SK-N-SH treated with all-trans-retinoic acid at 6 μM for 48 hours (cell line): ENCODE measurements around the gene DDX25.

Source experiments
- ATAC-seq: fragments of 200-7000 bp; cut with Tn5 transposase; 3 replicates; pipeline ENCODE4 v1.9.1; 2020; ENCODE audit warnings: mild to moderate bottlenecking, moderate library complexity
- ARNTL ChIP-seq: fragments of 450-650 bp; formaldehyde crosslinking; IDR thresholded peaks from 2 replicates; pipeline ENCODE4 v1.5.0; 2020; ENCODE audit warnings: low read depth, mild to moderate bottlenecking, moderate library complexity, borderline replicate concordance
- BACH2 ChIP-seq: fragments of 250-450 bp; sonication (Bioruptor Pico); IDR thresholded peaks from 2 replicates; pipeline ENCODE4 v1.9.0; 2021; ENCODE audit warnings: mild to moderate bottlenecking, borderline replicate concordance
- CSDC2 ChIP-seq: fragments of 250-450 bp; sonication (Bioruptor Pico); IDR thresholded peaks from 2 replicates; pipeline ENCODE4 v1.5.0; 2020; ENCODE audit warnings: mild to moderate bottlenecking, moderate library complexity
- ESRRG ChIP-seq: fragments of 250-450 bp; sonication (Bioruptor Pico); IDR thresholded peaks from 2 replicates; pipeline ENCODE4 v1.6.1; 2021; ENCODE audit warnings: mild to moderate bottlenecking
- GLIS3 ChIP-seq: fragments of 250-450 bp; sonication (Bioruptor Pico); IDR thresholded peaks from 2 replicates; pipeline ENCODE4 v1.5.0; 2020; ENCODE audit warnings: mild to moderate bottlenecking, moderate library complexity
- ISL1 ChIP-seq: fragments of 250-450 bp; sonication (Bioruptor Pico); IDR thresholded peaks from 2 replicates; pipeline ENCODE4 v2.1.2; 2022; ENCODE audit warnings: mild to moderate bottlenecking, moderate library complexity
- PPARA ChIP-seq: fragments of 250-450 bp; sonication (Bioruptor Pico); IDR thresholded peaks from 2 replicates; pipeline ENCODE4 v1.5.0; 2020; ENCODE audit warnings: mild to moderate bottlenecking, borderline replicate concordance
- RARB ChIP-seq: fragments of 250-450 bp; sonication (Bioruptor Pico); IDR thresholded peaks from 2 replicates; pipeline ENCODE4 v1.8.0; 2021; ENCODE audit warnings: mild to moderate bottlenecking, moderate library complexity
- SNAI2 ChIP-seq: fragments of 250-450 bp; sonication (Bioruptor Pico); IDR thresholded peaks from 2 replicates; pipeline ENCODE4 v1.5.0; 2020; ENCODE audit warnings: mild to moderate bottlenecking, moderate library complexity
- TCF4 ChIP-seq: fragments of 250-450 bp; sonication (Bioruptor Pico); IDR thresholded peaks from 2 replicates; pipeline ENCODE4 v1.8.0; 2021; ENCODE audit warnings: mild to moderate bottlenecking, moderate library complexity, borderline replicate concordance
- ZC3H10 ChIP-seq: fragments of 250-450 bp; sonication (Bioruptor Pico); IDR thresholded peaks from 2 replicates; pipeline ENCODE4 v1.5.1; 2021; ENCODE audit warnings: mild to moderate bottlenecking, moderate library complexity
- ZFP3 ChIP-seq: fragments of 250-450 bp; sonication (Bioruptor Pico); IDR thresholded peaks from 2 replicates; pipeline ENCODE4 v1.5.0; 2020; ENCODE audit warnings: mild to moderate bottlenecking, moderate library complexity
- ZFP30 ChIP-seq: fragments of 450-650 bp; formaldehyde crosslinking; IDR thresholded peaks from 2 replicates; pipeline ENCODE4 v1.5.0; 2022; ENCODE audit warnings: mild to moderate bottlenecking, moderate library complexity
- ZNF565 ChIP-seq: fragments of 450-650 bp; formaldehyde crosslinking; conservative IDR thresholded peaks from 2 replicates; pipeline ENCODE4 v1.5.0; 2020; ENCODE audit warnings: low read depth, mild to moderate bottlenecking, moderate library complexity
- ZNF70 ChIP-seq: fragments of 450-650 bp; formaldehyde crosslinking; IDR thresholded peaks from 2 replicates; pipeline ENCODE4 v1.5.0; 2020; ENCODE audit warnings: mild to moderate bottlenecking, moderate library complexity
- ZNF8 ChIP-seq: fragments of 450-650 bp; formaldehyde crosslinking; IDR thresholded peaks from 2 replicates; pipeline ENCODE4 v1.5.0; 2020; ENCODE audit warnings: mild to moderate bottlenecking, moderate library complexity
- TF ChIP-seq, protein P1 (sequence below): fragments of 250-450 bp; sonication (Bioruptor Pico); IDR thresholded peaks from 2 replicates; pipeline ENCODE4 v1.5.1; 2020; ENCODE audit warnings: low read depth, mild to moderate bottlenecking, moderate library complexity
- TF ChIP-seq, protein P2 (sequence below): fragments of 250-450 bp; sonication (Bioruptor Pico); IDR thresholded peaks from 2 replicates; pipeline ENCODE4 v1.8.0; 2020; ENCODE audit warnings: mild to moderate bottlenecking, moderate library complexity, borderline replicate concordance
- TF ChIP-seq, protein P3 (sequence below): fragments of 250-450 bp; sonication (Bioruptor Pico); IDR thresholded peaks from 2 replicates; pipeline ENCODE4 v1.5.1; 2021; ENCODE audit warnings: mild to moderate bottlenecking, moderate library complexity
- TF ChIP-seq, protein P4 (sequence below): fragments of 250-450 bp; sonication (Bioruptor Pico); IDR thresholded peaks from 2 replicates; pipeline ENCODE4 v1.8.0; 2021; ENCODE audit warnings: low read depth, mild to moderate bottlenecking, moderate library complexity, borderline replicate concordance
- TF ChIP-seq, protein P5 (sequence below): fragments of 250-450 bp; sonication (Bioruptor Pico); IDR thresholded peaks from 2 replicates; pipeline ENCODE4 v1.5.0; 2020; ENCODE audit warnings: mild to moderate bottlenecking, moderate library complexity

DDX25 gene

DNA sequence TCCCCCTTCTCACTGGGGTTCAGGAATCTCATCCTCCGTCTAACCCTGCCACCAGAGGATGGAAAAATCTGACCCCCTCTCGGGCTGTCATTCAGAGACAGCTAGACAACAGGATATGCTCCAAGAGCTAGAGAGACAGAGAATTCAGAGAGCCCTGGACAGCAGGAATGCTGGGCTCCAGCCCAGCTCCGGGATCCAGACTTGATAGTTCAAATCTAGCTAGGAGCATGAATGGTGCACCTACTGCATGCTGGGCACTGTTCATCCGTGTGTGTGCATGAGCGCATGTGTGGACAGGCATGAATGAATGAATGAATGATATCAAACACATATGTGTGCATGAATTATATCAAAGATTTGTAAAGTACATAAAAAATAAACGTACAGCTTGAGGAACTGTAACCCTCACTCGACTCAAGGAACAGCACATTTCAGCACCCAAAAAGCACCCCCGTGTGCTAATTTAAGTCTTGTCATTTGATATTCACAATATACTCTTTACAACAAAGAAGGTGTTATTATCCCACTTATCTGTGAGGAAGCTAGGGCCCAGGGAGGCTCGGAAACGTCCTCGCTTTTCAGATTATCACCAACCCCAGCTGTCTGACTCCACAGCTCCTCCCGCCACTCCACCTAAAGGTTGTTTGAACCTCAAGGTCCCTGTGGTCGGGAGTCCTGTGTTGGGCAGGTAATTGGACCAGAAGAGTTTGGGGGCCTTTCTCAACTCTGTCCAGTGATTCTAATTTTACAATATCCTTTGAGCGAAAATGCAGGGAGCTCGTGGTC, 40.9 kb downstream of the DDX25 start:
- ATAC-seq, result no peak
- no peak for TF ChIP-seq ESRRG (CRISPR knock-in tag)
- no peak for TF ChIP-seq BACH2 (CRISPR knock-in tag)
- TF ChIP-seq, all 23 proteins: peak for 0

DNA sequence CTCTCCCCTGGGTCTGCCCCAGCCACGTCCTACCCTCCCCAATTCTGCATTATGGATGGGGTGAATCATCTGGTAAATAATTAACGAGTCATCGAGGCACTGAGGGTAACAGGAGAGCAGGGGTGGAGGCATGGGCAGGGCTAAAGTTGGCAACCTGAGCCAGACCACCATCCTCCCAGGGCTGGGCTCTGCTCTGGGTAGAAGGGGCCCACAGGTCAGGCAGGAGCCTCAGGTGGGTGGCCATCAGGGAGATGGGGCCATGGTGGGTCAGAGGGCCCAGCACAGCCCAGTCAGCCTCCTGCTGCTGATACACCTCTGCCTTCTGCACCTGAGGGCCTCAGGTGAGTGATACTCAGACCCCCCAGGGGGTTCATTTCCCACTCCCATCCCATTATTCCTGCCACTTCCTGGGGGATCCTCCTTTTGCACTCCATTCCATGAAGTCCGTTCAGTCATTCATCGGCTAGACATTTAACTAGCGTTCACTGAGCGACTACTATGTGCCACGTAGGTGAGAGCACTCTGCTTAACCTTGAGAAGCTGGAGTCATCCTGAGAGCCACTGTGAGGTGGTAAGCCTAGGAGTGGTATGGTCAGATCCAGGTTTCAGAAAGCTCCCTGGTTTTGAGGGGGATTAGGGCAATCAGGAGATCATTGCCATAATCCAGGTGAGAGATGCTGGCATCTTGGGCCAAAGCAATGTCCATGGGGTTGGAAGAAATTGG, 41.7 kb downstream of the DDX25 start, which contains the start of gene VSIG10L2:
Gene VSIG10L2 (plus strand): TSS at position 248 of the 724 bp plus-strand sequence. CDS start 12 bp downstream, at position 260.
- TF ChIP-seq ZNF8 (CRISPR knock-in tag) (no peak), PPARA (CRISPR knock-in tag) (no peak), ZNF70 (CRISPR knock-in tag) (no peak), ZFP30 (CRISPR knock-in tag) (no peak), ISL1 (CRISPR knock-in tag) (no peak), ZNF565 (CRISPR knock-in tag) (no peak), ESRRG (CRISPR knock-in tag) (no peak), ZFP3 (no peak), RARB (CRISPR knock-in tag) (no peak), GLIS3 (no peak)
- TF ChIP-seq, protein P1, sequence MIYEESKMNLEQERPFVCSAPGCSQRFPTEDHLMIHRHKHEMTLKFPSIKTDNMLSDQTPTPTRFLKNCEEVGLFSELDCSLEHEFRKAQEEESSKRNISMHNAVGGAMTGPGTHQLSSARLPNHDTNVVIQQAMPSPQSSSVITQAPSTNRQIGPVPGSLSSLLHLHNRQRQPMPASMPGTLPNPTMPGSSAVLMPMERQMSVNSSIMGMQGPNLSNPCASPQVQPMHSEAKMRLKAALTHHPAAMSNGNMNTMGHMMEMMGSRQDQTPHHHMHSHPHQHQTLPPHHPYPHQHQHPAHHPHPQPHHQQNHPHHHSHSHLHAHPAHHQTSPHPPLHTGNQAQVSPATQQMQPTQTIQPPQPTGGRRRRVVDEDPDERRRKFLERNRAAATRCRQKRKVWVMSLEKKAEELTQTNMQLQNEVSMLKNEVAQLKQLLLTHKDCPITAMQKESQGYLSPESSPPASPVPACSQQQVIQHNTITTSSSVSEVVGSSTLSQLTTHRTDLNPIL (CRISPR knock-in tag), result no peak
- TF ChIP-seq, protein P2, sequence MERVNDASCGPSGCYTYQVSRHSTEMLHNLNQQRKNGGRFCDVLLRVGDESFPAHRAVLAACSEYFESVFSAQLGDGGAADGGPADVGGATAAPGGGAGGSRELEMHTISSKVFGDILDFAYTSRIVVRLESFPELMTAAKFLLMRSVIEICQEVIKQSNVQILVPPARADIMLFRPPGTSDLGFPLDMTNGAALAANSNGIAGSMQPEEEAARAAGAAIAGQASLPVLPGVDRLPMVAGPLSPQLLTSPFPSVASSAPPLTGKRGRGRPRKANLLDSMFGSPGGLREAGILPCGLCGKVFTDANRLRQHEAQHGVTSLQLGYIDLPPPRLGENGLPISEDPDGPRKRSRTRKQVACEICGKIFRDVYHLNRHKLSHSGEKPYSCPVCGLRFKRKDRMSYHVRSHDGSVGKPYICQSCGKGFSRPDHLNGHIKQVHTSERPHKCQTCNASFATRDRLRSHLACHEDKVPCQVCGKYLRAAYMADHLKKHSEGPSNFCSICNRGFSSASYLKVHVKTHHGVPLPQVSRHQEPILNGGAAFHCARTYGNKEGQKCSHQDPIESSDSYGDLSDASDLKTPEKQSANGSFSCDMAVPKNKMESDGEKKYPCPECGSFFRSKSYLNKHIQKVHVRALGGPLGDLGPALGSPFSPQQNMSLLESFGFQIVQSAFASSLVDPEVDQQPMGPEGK (CRISPR knock-in tag), result no peak
- ATAC-seq, result no peak

DNA sequence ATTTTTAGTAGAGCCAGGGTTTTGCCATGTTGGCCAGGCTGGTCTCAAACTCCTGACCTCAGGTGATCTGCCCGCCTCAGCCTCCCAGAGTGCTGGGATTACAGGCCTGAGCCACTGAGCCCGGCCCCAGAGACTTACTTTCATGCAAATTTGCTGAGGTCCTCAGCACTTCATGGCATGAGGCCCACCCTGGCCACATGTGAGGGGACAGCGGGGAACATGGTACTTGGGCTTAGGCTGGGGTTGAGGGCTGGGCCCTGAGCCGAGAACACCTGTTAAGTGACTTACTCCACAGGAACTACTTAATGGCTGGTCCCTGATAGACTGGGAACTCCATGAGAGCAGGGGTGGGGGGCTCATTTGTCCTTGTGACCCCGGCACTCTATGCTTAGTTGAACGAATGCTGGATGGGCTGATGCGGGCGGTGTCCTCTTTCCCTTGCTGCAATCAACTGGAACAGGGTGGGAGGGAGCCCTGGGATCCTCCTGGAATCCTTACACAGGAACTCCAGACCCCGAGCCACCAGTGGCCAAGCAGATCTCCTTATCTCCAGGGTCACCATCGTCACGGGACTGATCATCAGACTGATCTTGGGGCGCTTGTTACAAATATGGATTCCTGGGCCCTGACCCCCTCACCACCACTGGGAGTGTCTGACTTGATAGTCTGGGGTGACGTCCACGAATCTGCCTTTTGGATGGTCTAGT, 42.6 kb downstream of the DDX25 start:
- no peak for ATAC-seq

More for the DNA sequence above, 42.6 kb downstream of the DDX25 start:
- no peak for TF ChIP-seq GLIS3
- TF ChIP-seq ZNF8 (CRISPR knock-in tag), result no peak
- no peak for TF ChIP-seq PPARA (CRISPR knock-in tag)
- TF ChIP-seq BACH2 (CRISPR knock-in tag), result no peak
- TF ChIP-seq, protein P3, sequence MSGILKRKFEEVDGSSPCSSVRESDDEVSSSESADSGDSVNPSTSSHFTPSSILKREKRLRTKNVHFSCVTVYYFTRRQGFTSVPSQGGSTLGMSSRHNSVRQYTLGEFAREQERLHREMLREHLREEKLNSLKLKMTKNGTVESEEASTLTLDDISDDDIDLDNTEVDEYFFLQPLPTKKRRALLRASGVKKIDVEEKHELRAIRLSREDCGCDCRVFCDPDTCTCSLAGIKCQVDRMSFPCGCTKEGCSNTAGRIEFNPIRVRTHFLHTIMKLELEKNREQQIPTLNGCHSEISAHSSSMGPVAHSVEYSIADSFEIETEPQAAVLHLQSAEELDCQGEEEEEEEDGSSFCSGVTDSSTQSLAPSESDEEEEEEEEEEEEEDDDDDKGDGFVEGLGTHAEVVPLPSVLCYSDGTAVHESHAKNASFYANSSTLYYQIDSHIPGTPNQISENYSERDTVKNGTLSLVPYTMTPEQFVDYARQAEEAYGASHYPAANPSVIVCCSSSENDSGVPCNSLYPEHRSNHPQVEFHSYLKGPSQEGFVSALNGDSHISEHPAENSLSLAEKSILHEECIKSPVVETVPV (CRISPR knock-in tag), result no peak
- TF ChIP-seq ZNF565 (CRISPR knock-in tag), result no peak
- no peak for TF ChIP-seq ARNTL
- no peak for TF ChIP-seq ZFP3
- TF ChIP-seq, protein P4, sequence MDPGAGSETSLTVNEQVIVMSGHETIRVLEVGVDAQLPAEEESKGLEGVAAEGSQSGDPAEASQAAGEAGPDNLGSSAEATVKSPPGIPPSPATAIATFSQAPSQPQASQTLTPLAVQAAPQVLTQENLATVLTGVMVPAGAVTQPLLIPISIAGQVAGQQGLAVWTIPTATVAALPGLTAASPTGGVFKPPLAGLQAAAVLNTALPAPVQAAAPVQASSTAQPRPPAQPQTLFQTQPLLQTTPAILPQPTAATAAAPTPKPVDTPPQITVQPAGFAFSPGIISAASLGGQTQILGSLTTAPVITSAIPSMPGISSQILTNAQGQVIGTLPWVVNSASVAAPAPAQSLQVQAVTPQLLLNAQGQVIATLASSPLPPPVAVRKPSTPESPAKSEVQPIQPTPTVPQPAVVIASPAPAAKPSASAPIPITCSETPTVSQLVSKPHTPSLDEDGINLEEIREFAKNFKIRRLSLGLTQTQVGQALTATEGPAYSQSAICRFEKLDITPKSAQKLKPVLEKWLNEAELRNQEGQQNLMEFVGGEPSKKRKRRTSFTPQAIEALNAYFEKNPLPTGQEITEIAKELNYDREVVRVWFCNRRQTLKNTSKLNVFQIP, result no peak
- TF ChIP-seq SNAI2 (CRISPR knock-in tag), result no peak
- TF ChIP-seq TCF4, result no peak
- TF ChIP-seq ZC3H10 (CRISPR knock-in tag), result no peak
- no peak for TF ChIP-seq ZNF70 (CRISPR knock-in tag)
- TF ChIP-seq, protein P5, sequence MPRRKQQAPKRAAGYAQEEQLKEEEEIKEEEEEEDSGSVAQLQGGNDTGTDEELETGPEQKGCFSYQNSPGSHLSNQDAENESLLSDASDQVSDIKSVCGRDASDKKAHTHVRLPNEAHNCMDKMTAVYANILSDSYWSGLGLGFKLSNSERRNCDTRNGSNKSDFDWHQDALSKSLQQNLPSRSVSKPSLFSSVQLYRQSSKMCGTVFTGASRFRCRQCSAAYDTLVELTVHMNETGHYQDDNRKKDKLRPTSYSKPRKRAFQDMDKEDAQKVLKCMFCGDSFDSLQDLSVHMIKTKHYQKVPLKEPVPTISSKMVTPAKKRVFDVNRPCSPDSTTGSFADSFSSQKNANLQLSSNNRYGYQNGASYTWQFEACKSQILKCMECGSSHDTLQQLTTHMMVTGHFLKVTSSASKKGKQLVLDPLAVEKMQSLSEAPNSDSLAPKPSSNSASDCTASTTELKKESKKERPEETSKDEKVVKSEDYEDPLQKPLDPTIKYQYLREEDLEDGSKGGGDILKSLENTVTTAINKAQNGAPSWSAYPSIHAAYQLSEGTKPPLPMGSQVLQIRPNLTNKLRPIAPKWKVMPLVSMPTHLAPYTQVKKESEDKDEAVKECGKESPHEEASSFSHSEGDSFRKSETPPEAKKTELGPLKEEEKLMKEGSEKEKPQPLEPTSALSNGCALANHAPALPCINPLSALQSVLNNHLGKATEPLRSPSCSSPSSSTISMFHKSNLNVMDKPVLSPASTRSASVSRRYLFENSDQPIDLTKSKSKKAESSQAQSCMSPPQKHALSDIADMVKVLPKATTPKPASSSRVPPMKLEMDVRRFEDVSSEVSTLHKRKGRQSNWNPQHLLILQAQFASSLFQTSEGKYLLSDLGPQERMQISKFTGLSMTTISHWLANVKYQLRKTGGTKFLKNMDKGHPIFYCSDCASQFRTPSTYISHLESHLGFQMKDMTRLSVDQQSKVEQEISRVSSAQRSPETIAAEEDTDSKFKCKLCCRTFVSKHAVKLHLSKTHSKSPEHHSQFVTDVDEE (CRISPR knock-in tag), result no peak
- no peak for TF ChIP-seq ESRRG (CRISPR knock-in tag)
- no peak for TF ChIP-seq CSDC2 (CRISPR knock-in tag)
- no peak for TF ChIP-seq RARB (CRISPR knock-in tag)
- no peak for TF ChIP-seq ZFP30 (CRISPR knock-in tag)
- TF ChIP-seq, all 23 proteins: peak for 0
